ENCODE measurements around the gene CDYL2.

CDYL2 gene

GRCh38 chr16:80672379-80672778 is 132.0 kb downstream of the CDYL2 start:
- TF ChIP-seq CTCF (IDR thresholded peaks at IDR 0.05; ENCODE audit: control extremely low read depth, extremely low read depth, low read depth, missing control alignments): no peak
- no peak for DNase-seq (ENCODE audit: extremely low spot score)
- ChIA-PET POLR2A (no interaction called here), CTCF (interaction anchor here (0.9 kb wide), 1 partner anchor 10 kb away, joined by 3 read pairs; no protein-coding TSS in a partner anchor)

GRCh38 chr16:80671281-80671849 is 133.0 kb downstream of the CDYL2 start:
- ChIA-PET POLR2A (no interaction called here), CTCF (no interaction called here)
- no peak for TF ChIP-seq CTCF (IDR thresholded peaks at IDR 0.05; ENCODE audit: control extremely low read depth, extremely low read depth, low read depth, missing control alignments)
- peak; percentile 56 for DNase-seq (ENCODE audit: extremely low spot score)

- TF ChIP-seq CTCF (IDR thresholded peaks at IDR 0.05; ENCODE audit: control extremely low read depth, extremely low read depth, low read depth, missing control alignments): no peak
- ChIA-PET POLR2A (interaction anchor here (1.0 kb wide), 1 partner anchor 51 kb away, joined by 3 read pairs; no protein-coding TSS in a partner anchor), CTCF (no interaction called here)
Measured at GRCh38 chr16:80670170-80670865, 134.1 kb downstream of the CDYL2 start.

GRCh38 chr16:80669673-80670072 is 134.7 kb downstream of the CDYL2 start:
- TF ChIP-seq CTCF (IDR thresholded peaks at IDR 0.05; ENCODE audit: control extremely low read depth, extremely low read depth, low read depth, missing control alignments): no peak
- ChIA-PET CTCF (no interaction called here), POLR2A (interaction anchor here (1.0 kb wide), 1 partner anchor 52 kb away, joined by 3 read pairs; no protein-coding TSS in a partner anchor)
- no peak for DNase-seq (ENCODE audit: extremely low spot score)

More at GRCh38 chr16:80670170-80670865, 134.1 kb downstream of the CDYL2 start:
- no peak for DNase-seq (ENCODE audit: extremely low spot score)

- POLR2A ChIA-PET: no interaction called here
- DNase-seq (ENCODE audit: extremely low spot score): no peak
- TF ChIP-seq CTCF (IDR thresholded peaks at IDR 0.05; ENCODE audit: control extremely low read depth, extremely low read depth, low read depth, missing control alignments): no peak
- CTCF ChIA-PET: no interaction called here
Measured at GRCh38 chr16:80667925-80668324, 136.5 kb downstream of the CDYL2 start.

GRCh38 chr16:80667251-80667560 is 137.2 kb downstream of the CDYL2 start:
- TF ChIP-seq CTCF (IDR thresholded peaks at IDR 0.05; ENCODE audit: control extremely low read depth, extremely low read depth, low read depth, missing control alignments): no peak
- no peak for DNase-seq (ENCODE audit: extremely low spot score)
- ChIA-PET CTCF (interaction anchor here (0.7 kb wide), 1 partner anchor 139 kb away, joined by 3 read pairs; no protein-coding TSS in a partner anchor), POLR2A (no interaction called here)
